HCT116 (cell line): ENCODE measurements around the gene AK5. TPM values are rescaled to one million over a fixed set of nuclear protein-coding genes. Genes with fewer than 3 reads are reported as not detected.
A peak's percentile ranks its signal among the peaks of the same experiment; 100 is the strongest.
"Not testable (repeated sequence)": the region's sequence is repeated elsewhere in the genome, so short reads cannot be mapped to it uniquely, and the experiment has no call there.

Source experiments
- ATAC-seq: fragments of 200-7000 bp; cut with Tn5 transposase; 2 replicates; pipeline ENCODE4 v1.9.1; 2020; ENCODE audit warnings: mild to moderate bottlenecking, moderate library complexity
- BruUV-seq: library from RNA; stranded (reverse); fragments of 400-500 nt; replicated peaks from 2 replicates; lab custom pipeline; 2021; lab: Mats Ljungman, UMichigan
- CTCF ChIA-PET: fragments of 300-600 bp; sonication (Branson Sonifier 250); formaldehyde crosslinking; loops from one replicate; lab custom pipeline; 2021; ENCODE audit warnings: antibody characterized with exemption; lab: Charles Lee
- POLR2A ChIA-PET: fragments of 300-600, 350-600 bp; sonication (Branson Sonifier 250); formaldehyde crosslinking; loops from one replicate; lab custom pipeline; 2021; ENCODE audit warnings: antibody characterized with exemption; lab: Charles Lee
- RAD21 ChIA-PET, 2 experiments: fragments of 300-600 bp; sonication (Branson Sonifier 250); formaldehyde crosslinking; loops; one replicate each; lab custom pipeline; 2023; ENCODE audit warnings: low total read pairs in 2 of 2; ENCODE audit not compliant: uncharacterized antibody in 2 of 2, unreplicated experiment in 2 of 2, low non-redundant PET in 1 of 2; lab: Charles Lee
- DNase-seq: peaks from one replicate; pipeline ENCODE4 v3.0.0-alpha.2; 2010; ENCODE audit warnings: low read depth, low spot score
- H2AFZ ChIP-seq: fragments of 200-600 bp; shearing (Covaris generic), sonication (generic); 2 replicates; pipeline ENCODE4 v1.6.1; 2017; ENCODE audit warnings: low read depth, mixed run types, mixed read lengths, antibody characterized with exemption, low read length; ENCODE audit not compliant: poor library complexity, severe bottlenecking
- H3K27ac ChIP-seq: 2 replicates; pipeline ENCODE4 v1.5.1; 2012; ENCODE audit warnings: low read depth, low read length
- H3K27me3 ChIP-seq: fragments of 200-600 bp; sonication (generic); 2 replicates; pipeline ENCODE4 v1.6.1; 2016; ENCODE audit warnings: mixed run types, low read length, mixed read lengths; ENCODE audit not compliant: insufficient read depth
- H3K36me3 ChIP-seq, 2 experiments: fragments of 200-500 bp in 1 of 2; fragments of 200-600 bp in 1 of 2; sonication (Bioruptor generic) in 1 of 2; sonication (generic) in 1 of 2; 2 replicates each; pipeline versions ENCODE4 v1.5.1 to v1.6.1; 2014 to 2016; ENCODE audit warnings: low read length in 2 of 2, inconsistent platforms in 1 of 2, mixed read lengths in 1 of 2, mixed run types in 1 of 2; ENCODE audit not compliant: insufficient read depth in 2 of 2, control insufficient read depth in 1 of 2
- H3K4me1 ChIP-seq, 2 experiments: fragments of 200-600 bp in 1 of 2; sonication (generic) in 1 of 2; 2 replicates each; pipeline versions ENCODE4 v1.5.1 to v1.6.1; 2012 to 2017; ENCODE audit warnings: low read length in 2 of 2, inconsistent platforms in 1 of 2, mild to moderate bottlenecking in 1 of 2, mixed read lengths in 1 of 2, mixed run types in 1 of 2, moderate library complexity in 1 of 2; ENCODE audit not compliant: insufficient read depth in 2 of 2, control insufficient read depth in 1 of 2
- H3K4me2 ChIP-seq: fragments of 200-600 bp; sonication (generic); 2 replicates; pipeline ENCODE4 v1.6.1; 2017; ENCODE audit warnings: mixed run types, low read length, mixed read lengths
- H3K4me3 ChIP-seq, 2 experiments: fragments of 200-600 bp in 1 of 2; sonication (generic) in 1 of 2; replicated peaks in 1 of 2; 2 replicates each; pipeline ENCODE4 v1.5.1; 2011 to 2016; ENCODE audit warnings: low read length in 2 of 2, control low read depth in 1 of 2, low read depth in 1 of 2, mild to moderate bottlenecking in 1 of 2, mixed read lengths in 1 of 2, mixed run types in 1 of 2
- H3K79me2 ChIP-seq: fragments of 200-600 bp; sonication (generic); 2 replicates; pipeline ENCODE4 v1.6.1; 2017; ENCODE audit warnings: mild to moderate bottlenecking, mixed run types, low read length, moderate library complexity, mixed read lengths; ENCODE audit not compliant: insufficient read depth
- H3K9ac ChIP-seq: fragments of 200-600 bp; sonication (generic); 2 replicates; pipeline ENCODE4 v1.6.1; 2016; ENCODE audit warnings: low read length, mixed read lengths
- H3K9me2 ChIP-seq: fragments of 200-600 bp; sonication (generic), shearing (Covaris generic); 2 replicates; pipeline ENCODE4 v1.6.1; 2017; ENCODE audit warnings: mixed run types, mild to moderate bottlenecking, moderate library complexity; ENCODE audit not compliant: insufficient read depth
- H3K9me3 ChIP-seq, 2 experiments: fragments of 200-500 bp in 1 of 2; fragments of 200-600 bp in 1 of 2; sonication (Bioruptor generic) in 1 of 2; sonication (generic) in 1 of 2; 2 replicates each; pipeline ENCODE4 v1.6.1; 2014 to 2017; ENCODE audit warnings: low read length in 2 of 2, mixed read lengths in 2 of 2, inconsistent platforms in 1 of 2, low read depth in 1 of 2, mild to moderate bottlenecking in 1 of 2, mixed run types in 1 of 2, moderate library complexity in 1 of 2; ENCODE audit not compliant: control insufficient read depth in 1 of 2, insufficient read depth in 1 of 2
- H4K20me1 ChIP-seq: fragments of 200-600 bp; sonication (generic), shearing (Covaris generic); 2 replicates; pipeline ENCODE4 v1.6.1; 2017; ENCODE audit warnings: mixed run types, mild to moderate bottlenecking, moderate library complexity; ENCODE audit not compliant: insufficient read depth
- JUND ChIP-seq: IDR thresholded peaks from 2 replicates; pipeline ENCODE4 v1.6.1; 2012
- POLR2AphosphoS5 ChIP-seq: IDR thresholded peaks from 2 replicates; pipeline ENCODE4 v1.6.1; 2011; ENCODE audit warnings: mild to moderate bottlenecking, low read depth, low read length, moderate library complexity
- RAD21 ChIP-seq: IDR thresholded peaks from 2 replicates; pipeline ENCODE4 v1.6.1; 2012; ENCODE audit warnings: low read depth, mild to moderate bottlenecking
- intact Hi-C: fragments of 100-400 bp; cut with micrococcal nuclease; formaldehyde crosslinking; loops from 2 replicates; pipeline ENCODE4 v1.10.0; 2022
- total RNA-seq: library from RNA; stranded (reverse); gene quantifications from one replicate; pipeline ENCODE4 v1.2.1, GENCODE V29; 2021; ENCODE audit not compliant: unreplicated experiment
- TF ChIP-seq, protein P1 (sequence below), 3 experiments: fragments of 200-600 bp in 1 of 3; sonication (generic) in 1 of 3; IDR thresholded peaks in 2 of 3; conservative IDR thresholded peaks in 1 of 3; 2 replicates each; pipeline ENCODE4 v1.5.1; 2012 to 2017; ENCODE audit warnings: low read depth in 2 of 3, low read length in 2 of 3, antibody characterized with exemption in 1 of 3, borderline replicate concordance in 1 of 3, control low read depth in 1 of 3, mild to moderate bottlenecking in 1 of 3, mixed read lengths in 1 of 3, mixed run types in 1 of 3, moderate library complexity in 1 of 3; ENCODE audit not compliant: insufficient read depth in 1 of 3
- TF ChIP-seq, protein P2 (sequence below): IDR thresholded peaks from 2 replicates; pipeline ENCODE4 v1.6.1; 2012

The AK5 gene
- total RNA-seq, 1 experiment from 2014 or later, result 0.22 TPM

DNA sequence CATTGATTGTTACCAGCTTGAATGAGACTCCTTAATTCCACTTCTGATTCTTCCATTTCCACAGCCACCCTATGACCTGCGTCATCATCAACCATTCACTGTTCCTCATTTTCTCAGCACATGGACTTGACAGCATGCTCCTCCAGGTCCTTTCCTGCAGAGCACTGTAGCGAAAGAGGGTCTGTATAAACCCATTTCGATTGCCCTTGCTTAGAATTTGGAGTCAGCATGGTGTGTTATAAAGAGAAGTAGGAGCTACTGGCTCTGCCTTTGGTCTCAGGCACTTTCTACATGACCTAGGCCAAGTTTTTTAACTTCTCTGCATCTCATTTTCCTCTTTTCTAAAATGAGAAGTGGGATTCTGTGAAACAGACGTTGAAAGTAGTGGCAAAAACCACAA, 133.8 kb downstream of the AK5 start (continued):
- TF ChIP-seq, protein P1, sequence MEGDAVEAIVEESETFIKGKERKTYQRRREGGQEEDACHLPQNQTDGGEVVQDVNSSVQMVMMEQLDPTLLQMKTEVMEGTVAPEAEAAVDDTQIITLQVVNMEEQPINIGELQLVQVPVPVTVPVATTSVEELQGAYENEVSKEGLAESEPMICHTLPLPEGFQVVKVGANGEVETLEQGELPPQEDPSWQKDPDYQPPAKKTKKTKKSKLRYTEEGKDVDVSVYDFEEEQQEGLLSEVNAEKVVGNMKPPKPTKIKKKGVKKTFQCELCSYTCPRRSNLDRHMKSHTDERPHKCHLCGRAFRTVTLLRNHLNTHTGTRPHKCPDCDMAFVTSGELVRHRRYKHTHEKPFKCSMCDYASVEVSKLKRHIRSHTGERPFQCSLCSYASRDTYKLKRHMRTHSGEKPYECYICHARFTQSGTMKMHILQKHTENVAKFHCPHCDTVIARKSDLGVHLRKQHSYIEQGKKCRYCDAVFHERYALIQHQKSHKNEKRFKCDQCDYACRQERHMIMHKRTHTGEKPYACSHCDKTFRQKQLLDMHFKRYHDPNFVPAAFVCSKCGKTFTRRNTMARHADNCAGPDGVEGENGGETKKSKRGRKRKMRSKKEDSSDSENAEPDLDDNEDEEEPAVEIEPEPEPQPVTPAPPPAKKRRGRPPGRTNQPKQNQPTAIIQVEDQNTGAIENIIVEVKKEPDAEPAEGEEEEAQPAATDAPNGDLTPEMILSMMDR (IDR thresholded peaks at IDR 0.05 in 2 of 3, conservative IDR thresholded peaks at IDR 0.05 in 1 of 3; ENCODE audit: borderline replicate concordance in 1 of 3, insufficient read depth in 1 of 3, low read depth in 2 of 3, low read length in 2 of 3), result no peak

DNA sequence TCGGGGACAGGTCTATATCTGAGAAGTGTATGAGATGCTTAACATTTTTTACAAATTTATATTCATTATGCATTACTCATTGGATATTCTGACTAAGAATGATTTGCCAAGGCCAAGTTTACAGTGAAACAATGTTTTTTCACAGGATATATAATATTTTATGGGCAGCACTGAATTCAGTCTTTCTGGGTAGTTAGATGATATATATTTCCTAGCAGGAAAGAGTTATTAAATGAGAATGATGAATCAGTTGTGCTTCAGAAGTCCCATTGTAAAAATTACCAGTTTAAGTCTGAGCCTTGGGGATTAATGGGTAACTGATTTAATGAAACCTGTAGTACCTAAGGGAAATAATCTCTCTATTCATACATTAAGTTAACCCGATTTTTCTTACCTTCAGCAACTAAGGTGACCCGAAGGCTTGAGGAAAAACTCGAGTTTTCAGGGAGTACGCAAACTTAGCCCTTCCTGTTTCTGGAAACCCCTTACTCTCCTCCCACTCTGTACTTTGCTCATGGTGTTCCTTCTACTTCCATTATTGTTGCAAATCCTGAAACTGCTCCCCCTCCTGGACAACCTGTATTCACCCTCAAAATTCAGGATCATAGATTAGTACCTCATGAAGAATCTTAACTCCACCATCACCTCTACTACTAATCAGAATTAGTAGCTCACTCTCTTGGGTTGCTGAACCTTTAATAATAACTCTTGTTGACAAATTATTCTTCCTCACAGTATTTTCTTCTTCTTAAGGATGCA, 135.1 kb downstream of the AK5 start:
- H3K4me3 ChIP-seq, result no peak overlapping the region
- no peak overlapping the region for H3K27ac ChIP-seq
- no peaks in the 10 kb centered on the region for H3K36me3 ChIP-seq
- no peaks in the 10 kb centered on the region for H3K27me3 ChIP-seq
- CTCF ChIA-PET, result interaction anchor here (0.6 kb wide), 2 partner anchors 11 to 29 kb away, joined by 3 read pairs; no protein-coding TSS in a partner anchor
- intact Hi-C loops, result loop anchor here (2.0 kb wide), 1 partner anchor 268 kb away; no protein-coding TSS in a partner anchor
- peak overlapping the region; percentile 78 for H2AFZ ChIP-seq
- no TSS peak for BruUV-seq
- no peaks in the 10 kb centered on the region for H3K79me2 ChIP-seq
- H3K9ac ChIP-seq, result no peak overlapping the region
- no peak for TF ChIP-seq JUND
- peak; percentile 46; the same call in 1 of the 2 replicates for TF ChIP-seq RAD21
- TF ChIP-seq, protein P1 (IDR thresholded peaks at IDR 0.05 in 2 of 3, conservative IDR thresholded peaks at IDR 0.05 in 1 of 3; ENCODE audit: borderline replicate concordance in 1 of 3, insufficient read depth in 1 of 3, low read depth in 2 of 3, low read length in 2 of 3), result peak; percentile 29 to 72 (median 69); a peak in 5 of 6 replicates
- TF ChIP-seq POLR2AphosphoS5, result no peak
- TF ChIP-seq, protein P2, sequence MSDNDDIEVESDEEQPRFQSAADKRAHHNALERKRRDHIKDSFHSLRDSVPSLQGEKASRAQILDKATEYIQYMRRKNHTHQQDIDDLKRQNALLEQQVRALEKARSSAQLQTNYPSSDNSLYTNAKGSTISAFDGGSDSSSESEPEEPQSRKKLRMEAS, result no peak
- ATAC-seq (peak; percentile 82), DNase-seq (peak; percentile 48)
- RAD21 ChIA-PET, result no interaction called here
- H3K9me3 ChIP-seq, result no peaks in the 10 kb centered on the region
- H3K4me1 ChIP-seq, result peaks cover 0 to 9% of the 10 kb centered on the region in 2 experiments; a peak in 2 of 4 replicates
- POLR2A ChIA-PET, result no interaction called here
- no peaks in the 10 kb centered on the region for H3K9me2 ChIP-seq
- H4K20me1 ChIP-seq, result no peaks in the 10 kb centered on the region
- H3K4me2 ChIP-seq, result no peak overlapping the region

DNA sequence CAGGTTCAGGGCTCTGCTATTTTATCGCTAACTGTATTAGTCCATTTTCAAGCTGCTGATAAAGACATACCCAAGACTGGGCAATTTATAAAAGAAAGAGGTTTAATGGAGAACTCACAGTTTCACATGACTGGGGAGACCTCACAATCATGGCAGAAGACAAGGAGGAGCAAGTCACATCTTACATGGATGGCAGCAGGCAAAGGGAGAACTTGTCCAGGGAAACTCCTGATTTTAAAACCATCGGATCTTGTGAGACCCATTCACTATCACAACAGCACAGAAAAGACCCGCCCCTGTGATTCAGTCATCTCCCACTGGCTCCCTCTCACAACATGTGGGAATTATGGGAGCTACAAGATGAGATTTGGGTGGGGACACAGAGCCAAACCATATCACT, 136.2 kb downstream of the AK5 start:
- ATAC-seq, CTCF ChIA-PET, BruUV-seq: not testable (repeated sequence)

More for the DNA sequence above, 136.2 kb downstream of the AK5 start:
- POLR2A ChIA-PET, H3K9me3 ChIP-seq, H3K79me2 ChIP-seq, H3K4me2 ChIP-seq, H3K36me3 ChIP-seq, H2AFZ ChIP-seq, H3K9me2 ChIP-seq, H3K9ac ChIP-seq, H3K27ac ChIP-seq, DNase-seq, intact Hi-C loops, RAD21 ChIA-PET, H3K27me3 ChIP-seq, H3K4me1 ChIP-seq, H3K4me3 ChIP-seq, H4K20me1 ChIP-seq: not testable (repeated sequence)
